ENCODE results near the gene AHI1. TPM values are rescaled to one million over a fixed set of nuclear protein-coding genes. Genes with fewer than 3 reads are reported as not detected.

Gene AHI1
- total RNA-seq, 1 donor from 2014 or later, result 21.0 TPM

DNA sequence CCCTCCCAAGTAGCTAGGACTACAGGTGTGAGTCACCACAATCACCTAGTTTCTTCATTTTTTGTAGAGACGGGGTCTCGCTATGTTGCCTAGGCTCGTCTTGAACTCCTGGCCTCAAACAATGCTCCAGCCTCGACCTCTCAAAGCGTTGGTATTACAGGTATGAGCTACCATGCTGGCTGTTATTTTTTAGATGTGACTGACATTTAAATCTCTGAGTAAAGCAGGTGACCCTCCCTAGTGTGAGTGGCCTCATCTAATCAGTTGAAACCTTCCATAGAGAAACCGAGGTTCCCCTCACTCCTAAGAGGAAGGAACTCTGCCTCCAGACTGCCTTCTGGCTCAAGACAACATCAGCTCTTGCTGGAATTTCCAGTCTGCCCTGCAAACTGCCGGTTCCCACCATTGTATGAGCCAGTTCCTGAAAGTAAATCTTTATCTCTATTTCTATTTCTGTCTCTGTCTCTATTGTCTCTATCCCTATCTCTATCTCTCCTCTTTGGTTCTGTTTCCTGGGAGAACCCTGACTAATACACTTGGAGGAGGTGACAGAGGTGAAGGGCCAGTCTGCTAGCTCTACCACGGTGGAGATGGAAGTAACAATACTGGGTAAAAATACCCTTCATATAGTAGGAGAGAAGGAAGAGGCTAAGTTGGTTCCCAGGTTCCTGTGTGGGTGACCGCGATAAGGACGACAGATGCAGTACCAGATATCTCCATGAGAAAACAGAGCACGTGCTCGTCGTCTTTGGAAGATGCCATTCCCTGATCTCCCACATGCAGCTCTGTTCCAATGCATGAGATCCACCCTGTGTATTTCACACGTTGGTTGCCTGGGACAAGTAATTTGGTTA is 235.4 kb downstream of the AHI1 start:
- H3K4me3 Mint-ChIP-seq, result no peak overlapping the region
- ATAC-seq (ENCODE audit: low read depth) (no peak), DNase-seq (no peak)
- peaks cover 5% of the 10 kb centered on the region for H3K4me1 Mint-ChIP-seq
- intact Hi-C loops (cut with micrococcal nuclease), result no loop called here
- H3K36me3 Mint-ChIP-seq (ENCODE audit: low read depth), result no peaks in the 10 kb centered on the region
- POLR2A ChIA-PET, result no interaction called here
- no peak overlapping the region for H3K27ac Mint-ChIP-seq
- no peaks in the 10 kb centered on the region for H3K27me3 Mint-ChIP-seq
- no peaks in the 10 kb centered on the region for H3K9me3 Mint-ChIP-seq
- TF ChIP-seq, protein P1, sequence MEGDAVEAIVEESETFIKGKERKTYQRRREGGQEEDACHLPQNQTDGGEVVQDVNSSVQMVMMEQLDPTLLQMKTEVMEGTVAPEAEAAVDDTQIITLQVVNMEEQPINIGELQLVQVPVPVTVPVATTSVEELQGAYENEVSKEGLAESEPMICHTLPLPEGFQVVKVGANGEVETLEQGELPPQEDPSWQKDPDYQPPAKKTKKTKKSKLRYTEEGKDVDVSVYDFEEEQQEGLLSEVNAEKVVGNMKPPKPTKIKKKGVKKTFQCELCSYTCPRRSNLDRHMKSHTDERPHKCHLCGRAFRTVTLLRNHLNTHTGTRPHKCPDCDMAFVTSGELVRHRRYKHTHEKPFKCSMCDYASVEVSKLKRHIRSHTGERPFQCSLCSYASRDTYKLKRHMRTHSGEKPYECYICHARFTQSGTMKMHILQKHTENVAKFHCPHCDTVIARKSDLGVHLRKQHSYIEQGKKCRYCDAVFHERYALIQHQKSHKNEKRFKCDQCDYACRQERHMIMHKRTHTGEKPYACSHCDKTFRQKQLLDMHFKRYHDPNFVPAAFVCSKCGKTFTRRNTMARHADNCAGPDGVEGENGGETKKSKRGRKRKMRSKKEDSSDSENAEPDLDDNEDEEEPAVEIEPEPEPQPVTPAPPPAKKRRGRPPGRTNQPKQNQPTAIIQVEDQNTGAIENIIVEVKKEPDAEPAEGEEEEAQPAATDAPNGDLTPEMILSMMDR (IDR thresholded peaks at IDR 0.05), result no peak
- CTCF ChIA-PET, result no interaction called here

DNA sequence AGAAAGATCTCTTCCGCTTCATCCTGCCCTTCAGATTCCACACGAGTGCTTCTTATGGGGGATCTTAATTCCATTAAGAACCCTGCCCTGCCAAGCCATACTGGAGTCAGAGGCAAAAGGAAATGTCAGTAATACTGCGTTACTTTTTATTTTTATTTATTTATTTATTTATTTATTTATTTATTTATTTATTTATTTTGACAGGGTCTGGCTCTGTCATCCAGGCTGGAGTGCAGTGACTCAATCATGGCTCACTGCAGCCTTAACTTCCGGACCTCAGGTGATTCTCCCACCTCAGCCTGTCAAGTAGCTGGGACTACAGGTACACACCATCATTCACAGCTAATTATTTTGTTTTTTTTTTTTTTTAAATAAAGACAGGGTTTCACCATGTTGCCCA is 236.9 kb downstream of the AHI1 start:
- POLR2A ChIA-PET, result no interaction called here
- no peak overlapping the region for H3K27ac Mint-ChIP-seq
- TF ChIP-seq, protein P1 (IDR thresholded peaks at IDR 0.05), result no peak
- no peaks in the 10 kb centered on the region for H3K27me3 Mint-ChIP-seq
- ATAC-seq (ENCODE audit: low read depth) (no peak), DNase-seq (no peak)
- H3K4me1 Mint-ChIP-seq, result no peaks in the 10 kb centered on the region
- intact Hi-C loops (cut with micrococcal nuclease), result no loop called here
- CTCF ChIA-PET, result no interaction called here
- H3K36me3 Mint-ChIP-seq (ENCODE audit: low read depth), result no peaks in the 10 kb centered on the region
- H3K4me3 Mint-ChIP-seq, result no peak overlapping the region
- H3K9me3 Mint-ChIP-seq, result no peaks in the 10 kb centered on the region

DNA sequence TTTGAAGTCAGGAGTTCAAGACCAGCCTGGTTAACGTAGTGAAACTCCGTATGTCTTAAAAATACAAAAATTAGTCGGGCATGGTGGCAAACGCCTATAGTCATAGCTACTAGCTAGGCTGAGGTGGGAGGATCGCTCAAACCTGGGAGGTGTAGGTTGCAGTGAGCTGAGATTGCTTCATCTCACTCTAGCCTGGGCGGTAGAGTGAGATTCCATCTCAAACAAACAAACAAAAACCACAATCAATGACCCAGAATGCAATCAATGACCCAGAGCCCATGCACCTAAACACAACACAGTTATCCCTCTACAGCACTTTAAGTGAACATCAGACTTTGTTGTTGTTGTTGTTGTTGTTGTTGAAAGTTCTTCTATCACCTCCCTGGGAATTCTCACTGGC is 238.6 kb downstream of the AHI1 start:
- POLR2A ChIA-PET, result no interaction called here
- Mint-ChIP-seq H3K27ac (no peak overlapping the region), H3K27me3 (no peaks in the 10 kb centered on the region), H3K4me3 (no peak overlapping the region), H3K36me3 (ENCODE audit: low read depth) (no peaks in the 10 kb centered on the region), H3K4me1 (no peaks in the 10 kb centered on the region), H3K9me3 (no peaks in the 10 kb centered on the region)
- TF ChIP-seq, protein P1 (IDR thresholded peaks at IDR 0.05), result no peak
- no peak for DNase-seq
- CTCF ChIA-PET, result interaction anchor here (1.7 kb wide), 1 partner anchor 115 kb away, joined by 8 read pairs; no protein-coding TSS in a partner anchor
- ATAC-seq (ENCODE audit: low read depth), result no peak
- intact Hi-C loops (cut with micrococcal nuclease), result no loop called here

DNA sequence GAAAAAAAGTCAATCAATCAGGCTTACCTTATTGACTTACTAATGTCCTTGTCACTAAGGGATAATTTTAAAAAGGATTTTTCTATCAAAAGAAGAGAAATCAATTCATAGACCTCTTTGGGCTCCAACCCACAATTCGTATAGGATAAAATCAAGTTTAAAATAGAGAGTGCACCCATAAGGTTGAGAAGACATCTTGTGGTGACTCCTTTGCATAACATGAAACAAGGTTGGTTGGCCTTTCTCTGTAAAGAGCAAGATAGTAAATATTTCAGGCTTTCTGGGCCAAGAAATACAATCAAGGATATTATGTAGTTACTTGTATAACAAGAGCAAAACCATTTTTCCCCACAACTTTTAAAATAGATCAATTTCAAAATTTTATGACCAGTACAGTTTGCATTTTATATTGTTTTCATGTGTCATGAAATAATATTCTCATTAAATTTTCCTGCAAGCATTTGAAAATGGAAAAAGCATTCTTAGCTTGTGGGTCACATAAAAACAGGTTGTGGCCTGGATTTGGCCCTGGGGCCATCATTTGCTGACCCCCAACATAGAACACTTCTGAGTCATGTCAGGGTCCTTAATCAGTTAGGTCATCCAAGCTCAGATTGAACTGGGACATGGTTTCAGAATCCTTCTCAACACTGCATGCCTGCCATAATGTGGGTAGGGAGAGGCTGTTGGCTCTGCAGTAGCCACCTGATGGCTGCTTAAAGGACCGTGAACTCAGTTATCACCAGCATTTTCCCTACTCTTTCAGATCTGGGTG is 239.7 kb downstream of the AHI1 start:
- H3K4me3 Mint-ChIP-seq, result no peak overlapping the region
- TF ChIP-seq, protein P1 (IDR thresholded peaks at IDR 0.05), result no peak
- CTCF ChIA-PET, result interaction anchor here (1.7 kb wide), 1 partner anchor 114 kb away, joined by 8 read pairs; no protein-coding TSS in a partner anchor
- H3K9me3 Mint-ChIP-seq, result no peaks in the 10 kb centered on the region
- intact Hi-C loops (cut with micrococcal nuclease), result loop anchor here (1.0 kb wide), 1 partner anchor 113 kb away; no protein-coding TSS in a partner anchor
- no peaks in the 10 kb centered on the region for H3K27me3 Mint-ChIP-seq
- POLR2A ChIA-PET, result interaction anchor here (1.0 kb wide), 1 partner anchor 18 kb away, joined by 3 read pairs; no protein-coding TSS in a partner anchor
- no peak overlapping the region for H3K27ac Mint-ChIP-seq
- no peaks in the 10 kb centered on the region for H3K36me3 Mint-ChIP-seq (ENCODE audit: low read depth)
- no peaks in the 10 kb centered on the region for H3K4me1 Mint-ChIP-seq
- no peak for DNase-seq
- no peak for ATAC-seq (ENCODE audit: low read depth)

DNA sequence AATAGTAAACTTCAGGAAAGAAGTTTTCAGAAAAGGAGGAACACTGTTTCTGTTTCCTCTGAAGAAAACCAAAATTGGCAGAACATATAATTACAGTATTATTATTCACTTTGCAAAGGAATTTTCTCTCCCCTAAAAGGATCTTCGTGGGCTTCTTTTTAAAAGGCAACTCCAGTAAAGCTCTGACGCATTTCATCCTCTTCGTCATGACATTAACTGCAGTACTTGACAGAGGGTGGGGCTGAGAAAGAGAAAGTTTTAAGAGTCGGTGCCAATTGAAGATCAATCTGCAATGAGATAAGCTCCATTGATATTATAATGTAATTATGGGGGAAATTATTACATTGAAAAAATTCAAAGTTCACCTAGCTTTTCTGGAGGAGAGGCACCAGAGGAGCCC is 240.7 kb downstream of the AHI1 start:
- Mint-ChIP-seq H3K9me3 (no peaks in the 10 kb centered on the region), H3K27me3 (no peaks in the 10 kb centered on the region), H3K4me3 (no peak overlapping the region), H3K4me1 (no peaks in the 10 kb centered on the region), H3K36me3 (ENCODE audit: low read depth) (no peaks in the 10 kb centered on the region), H3K27ac (no peak overlapping the region)
- intact Hi-C loops (cut with micrococcal nuclease), result loop anchor here (1.0 kb wide), 1 partner anchor 112 kb away; no protein-coding TSS in a partner anchor
- ATAC-seq (ENCODE audit: low read depth) (no peak), DNase-seq (no peak)
- ChIA-PET CTCF (no interaction called here), POLR2A (interaction anchor here (1.0 kb wide), 1 partner anchor 17 kb away, joined by 3 read pairs; no protein-coding TSS in a partner anchor)
- TF ChIP-seq, protein P1 (IDR thresholded peaks at IDR 0.05), result no peak
